SH-SY5Y (cell line): ENCODE data around the gene MAP1LC3A.

ENCODE experiments used
- GATA2 ChIP-seq: IDR thresholded peaks from 2 replicates; pipeline ENCODE4 v1.6.1; 2011; ENCODE audit warnings: mild to moderate bottlenecking, low read depth, low read length
- GATA3 ChIP-seq: IDR thresholded peaks from 2 replicates; pipeline ENCODE4 v1.6.1; 2011; ENCODE audit warnings: low read depth, mild to moderate bottlenecking, low read length, moderate library complexity

- TF ChIP-seq GATA3: no peak
- TF ChIP-seq GATA2: no peak
Measured at GRCh38 chr20:34574861-34575260, 16.3 kb downstream of the MAP1LC3A start.
